Heart left ventricle (tissue), 16 donors: ENCODE measurements around the gene SLCO6A1. TPM values are rescaled to one million over a fixed set of nuclear protein-coding genes. Genes with fewer than 3 reads are reported as not detected.

Source experiments
- ATAC-seq, 4 donors: fragments of 200-7000 bp; cut with Tn5 transposase; one replicate each; pipeline ENCODE4 v1.9.1; 2020 to 2022; ENCODE audit warnings: moderate library complexity in 4 of 4, mild to moderate bottlenecking in 3 of 4, moderate number of reproducible peaks in 1 of 4
- DNase-seq, 5 donors: peaks; one replicate each; pipeline ENCODE4 v3.0.0-alpha.2; 2020
- H3K27ac ChIP-seq, 12 donors: fragments of 200-600 bp; sonication (generic) in 4 of 12; one replicate each; pipeline versions ENCODE4 v1.5.0 to v1.8.0; 2016 to 2022; ENCODE audit warnings: mild to moderate bottlenecking in 2 of 12
- H3K27me3 ChIP-seq, 9 donors: fragments of 200-600 bp; sonication (generic) in 2 of 9; one replicate each; pipeline versions ENCODE4 v1.5.1 to v1.8.0; 2016 to 2022; ENCODE audit warnings: mild to moderate bottlenecking in 3 of 9
- H3K36me3 ChIP-seq, 9 donors: fragments of 200-600 bp; sonication (generic) in 2 of 9; one replicate each; pipeline versions ENCODE4 v1.5.0 to v1.8.0; 2018 to 2022; ENCODE audit warnings: mild to moderate bottlenecking in 2 of 9
- H3K4me1 ChIP-seq, 12 donors: fragments of 200-600 bp; sonication (generic) in 4 of 12; one replicate each; pipeline versions ENCODE4 v1.5.0 to v1.8.0; 2016 to 2022; ENCODE audit warnings: mild to moderate bottlenecking in 3 of 12
- H3K4me3 ChIP-seq, 12 donors: fragments of 200-600 bp; sonication (generic) in 4 of 12; one replicate each; pipeline versions ENCODE4 v1.5.0 to v1.8.0; 2017 to 2022; ENCODE audit warnings: mild to moderate bottlenecking in 9 of 12, moderate library complexity in 4 of 12
- H3K9me3 ChIP-seq, 12 donors: fragments of 200-600 bp; sonication (generic) in 4 of 12; one replicate each; pipeline versions ENCODE4 v1.5.0 to v1.8.0; 2016 to 2022; ENCODE audit warnings: mild to moderate bottlenecking in 1 of 12
- POLR2A ChIP-seq, 2 donors: fragments of 450-650 bp; IDR thresholded peaks; one replicate each; pipeline ENCODE4 v1.6.1; 2017; ENCODE audit warnings: antibody characterized with exemption in 2 of 2, mild to moderate bottlenecking in 2 of 2, moderate library complexity in 2 of 2
- WGBS, 4 donors: extraction: QIAGEN DNeasy Blood & Tissue Kit in 2 of 4; methylation state at CpG; one replicate each; pipeline versions ENCODE4 v1.1.5 to v1.1.7; 2013 to 2018; 5-methylcytosine and 5-hydroxymethylcytosine counted together
- intact Hi-C, 10 donors: fragments of 100-400 bp; cut with DNase I; formaldehyde crosslinking; loops; one replicate each; pipeline versions ENCODE4 v1.11.1 to v1.14.2; 2022
- polyA plus RNA-seq, 2 donors: library from polyadenylated mRNA; stranded (reverse); fragments of 200-250 nt; gene quantifications; one replicate each; pipeline ENCODE4 v1.2.3, GENCODE V29; 2013
- total RNA-seq, 9 donors: library from RNA; depleted of rRNA in 2 of 9; stranded (reverse); fragments of >200 nt in 2 of 9; fragmentation: NEBNext Ultra II Directional in 3 of 9; extraction: Animal tissue kit (Norgen Biotek cat#: 25700) in 3 of 9; gene quantifications; one replicate each; pipeline versions ENCODE4 v1.1.0 to v1.2.4, GENCODE V29; 2016 to 2023
- TF ChIP-seq, protein P1 (sequence below), 12 donors: fragments of 200-600 bp; sonication (generic) in 4 of 12; IDR thresholded peaks; one replicate each; pipeline versions ENCODE4 v1.5.0 to v1.8.0; 2018 to 2022; ENCODE audit warnings: antibody characterized with exemption in 12 of 12, mild to moderate bottlenecking in 5 of 12
- donor health status: ischemic (EF 13 %, LVEDD 7.1; RV severe dilation, severe dysfunction).
- donor health status: healthy with polysubstance abuse.
- donor health status: DM: no; HTN: yes; CAD: no.
- donor health status: DM: no; HTN: no; CAD: no.
- donor health status: ischemic (EF 25% LVEDD 6.9; RV normal size, moderate dysfunction).
- donor health status: ischemic (EF 25% LVEDD 5.7; RV mildly dilated, moderate dysfunction).
- donor health status: healthy.
- donor health status: DM: yes; HTN: yes; CAD: no.
- donor health status: ischemic (EF 35%, LVEDD 5.7; RV mildly dilated, moderate dysfunction).
- donor health status: nonischemic (EF 11% LVEDD 7.7; RV severe dilation, severe dysfunction).
- donor health status: DM: yes; HTN: yes; CAD: no.
- donor health status: PGD.
- donor health status: ischemic (EF 29% LVEDD 5.4; RV normal size, mild dysfunction).
- donor health status: nonischemic (EF 23%, LVEDD 6.1; RV moderate dilation, normal function).

Gene SLCO6A1
- total and polyA plus RNA-seq, 11 donors, result not detected

DNA sequence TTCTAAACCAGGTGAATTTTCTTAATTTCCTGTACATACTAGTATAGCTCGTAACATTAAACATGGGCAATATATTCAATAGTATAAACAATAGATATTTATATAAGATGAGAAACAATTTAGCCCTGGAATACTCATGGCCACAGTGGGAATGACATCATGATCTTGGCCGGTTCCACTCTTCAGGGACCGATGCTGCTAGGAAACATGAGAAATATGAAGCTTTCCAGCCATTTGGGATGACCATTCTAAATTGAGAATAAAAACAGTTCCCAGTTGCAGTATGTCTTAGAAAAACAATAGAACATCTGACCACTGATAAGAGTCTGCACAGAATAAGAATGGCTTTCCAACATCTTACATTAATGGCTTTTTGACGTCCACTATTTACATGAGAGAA lies 33.3 kb upstream of the SLCO6A1 start:
- intact Hi-C loops, result no loop called here
- WGBS, 4 donors, result 34 to 58% (median 51%) methylated on average over 4 of the region's 4 CpGs

DNA sequence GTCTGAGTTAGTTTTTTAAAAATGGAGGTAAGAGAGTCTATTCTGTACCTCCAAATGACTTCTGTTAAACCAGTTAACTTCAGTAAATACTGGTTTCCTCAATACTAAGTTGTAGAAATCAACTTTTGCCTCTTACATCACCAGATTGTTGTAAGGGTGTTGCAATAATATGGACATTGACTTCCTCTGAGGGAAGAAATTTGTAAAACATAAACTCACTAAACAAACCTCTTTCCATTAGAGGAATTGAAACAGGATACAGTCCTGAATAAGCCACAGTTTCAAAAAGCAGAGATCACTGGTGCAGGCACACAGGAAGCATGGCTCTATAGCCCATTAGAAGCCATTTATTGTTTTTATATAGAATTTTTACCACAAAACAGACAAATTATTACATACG lies 32.7 kb upstream of the SLCO6A1 start:
- TF ChIP-seq, protein P1, sequence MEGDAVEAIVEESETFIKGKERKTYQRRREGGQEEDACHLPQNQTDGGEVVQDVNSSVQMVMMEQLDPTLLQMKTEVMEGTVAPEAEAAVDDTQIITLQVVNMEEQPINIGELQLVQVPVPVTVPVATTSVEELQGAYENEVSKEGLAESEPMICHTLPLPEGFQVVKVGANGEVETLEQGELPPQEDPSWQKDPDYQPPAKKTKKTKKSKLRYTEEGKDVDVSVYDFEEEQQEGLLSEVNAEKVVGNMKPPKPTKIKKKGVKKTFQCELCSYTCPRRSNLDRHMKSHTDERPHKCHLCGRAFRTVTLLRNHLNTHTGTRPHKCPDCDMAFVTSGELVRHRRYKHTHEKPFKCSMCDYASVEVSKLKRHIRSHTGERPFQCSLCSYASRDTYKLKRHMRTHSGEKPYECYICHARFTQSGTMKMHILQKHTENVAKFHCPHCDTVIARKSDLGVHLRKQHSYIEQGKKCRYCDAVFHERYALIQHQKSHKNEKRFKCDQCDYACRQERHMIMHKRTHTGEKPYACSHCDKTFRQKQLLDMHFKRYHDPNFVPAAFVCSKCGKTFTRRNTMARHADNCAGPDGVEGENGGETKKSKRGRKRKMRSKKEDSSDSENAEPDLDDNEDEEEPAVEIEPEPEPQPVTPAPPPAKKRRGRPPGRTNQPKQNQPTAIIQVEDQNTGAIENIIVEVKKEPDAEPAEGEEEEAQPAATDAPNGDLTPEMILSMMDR (IDR thresholded peaks at IDR 0.05), result no peak
- no peak for TF ChIP-seq POLR2A (IDR thresholded peaks at IDR 0.05)
- Histone ChIP-seq H3K27me3 (no peaks in the 10 kb centered on the region), H3K36me3 (no peaks in the 10 kb centered on the region), H3K9me3 (no peaks in the 10 kb centered on the region), H3K4me3 (no peak overlapping the region), H3K27ac (peak overlapping the region in 3 of 12 donors; percentile 32 to 53 (median 32)), H3K4me1 (peaks cover 0 to 43% (median 2%) of the 10 kb centered on the region in 12 donors)
- no peak for DNase-seq
- intact Hi-C loops, result no loop called here
- 85 to 94% (median 88%) methylated on average over 1 of the region's 1 CpG for WGBS, 4 donors
- peak in 3 of 4 donors; percentile 39 to 76 (median 68) for ATAC-seq

More for the DNA sequence above, 33.3 kb upstream of the SLCO6A1 start:
- H3K4me3 ChIP-seq, result no peak overlapping the region
- TF ChIP-seq POLR2A (IDR thresholded peaks at IDR 0.05), result no peak
- TF ChIP-seq, protein P1 (IDR thresholded peaks at IDR 0.05), result no peak
- H3K36me3 ChIP-seq, result no peaks in the 10 kb centered on the region
- H3K9me3 ChIP-seq, result no peaks in the 10 kb centered on the region
- H3K4me1 ChIP-seq, result peaks cover 0 to 48% (median 2%) of the 10 kb centered on the region in 12 donors
- peak overlapping the region in 3 of 12 donors; percentile 32 to 53 (median 32) for H3K27ac ChIP-seq
- ATAC-seq (peak; percentile 50 to 93 (median 70)), DNase-seq (peak in 4 of 5 donors; percentile 38 to 59 (median 42))
- H3K27me3 ChIP-seq, result no peaks in the 10 kb centered on the region

DNA sequence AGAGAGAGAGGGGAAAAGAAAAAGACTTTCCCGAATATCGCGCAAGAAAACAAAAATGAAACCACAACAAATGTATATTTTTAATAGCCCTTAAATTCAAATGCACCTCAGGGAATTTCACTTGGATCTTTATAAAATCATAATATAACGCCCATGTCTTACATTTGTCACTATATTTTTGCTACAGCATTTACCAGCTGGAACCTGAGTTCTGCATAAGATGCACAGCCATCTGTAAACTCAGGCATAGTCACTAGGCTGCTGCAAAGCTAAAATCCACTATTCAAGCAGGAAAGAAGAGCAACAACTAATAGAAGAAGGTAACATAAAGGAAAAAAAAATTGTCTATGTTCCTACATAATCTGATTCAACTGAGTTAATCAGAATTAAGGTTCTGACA lies 30.6 kb upstream of the SLCO6A1 start:
- TF ChIP-seq POLR2A (IDR thresholded peaks at IDR 0.05), result no peak
- TF ChIP-seq, protein P1 (IDR thresholded peaks at IDR 0.05), result no peak
- peak overlapping the region in 3 of 12 donors; percentile 22 to 36 (median 28) for H3K27ac ChIP-seq
- no peaks in the 10 kb centered on the region for H3K36me3 ChIP-seq
- 55 to 75% (median 68%) methylated on average over 4 of the region's 4 CpGs for WGBS, 4 donors
- no peaks in the 10 kb centered on the region for H3K27me3 ChIP-seq
- DNase-seq (no peak), ATAC-seq (no peak)
- H3K9me3 ChIP-seq, result peaks cover 0 to 7% (median 0%) of the 10 kb centered on the region in 12 donors
- peaks cover 0 to 43% (median 2%) of the 10 kb centered on the region in 12 donors for H3K4me1 ChIP-seq
- intact Hi-C loops, result no loop called here
- peak overlapping the region in 5 of 12 donors; percentile 3 to 21 (median 9) for H3K4me3 ChIP-seq

DNA sequence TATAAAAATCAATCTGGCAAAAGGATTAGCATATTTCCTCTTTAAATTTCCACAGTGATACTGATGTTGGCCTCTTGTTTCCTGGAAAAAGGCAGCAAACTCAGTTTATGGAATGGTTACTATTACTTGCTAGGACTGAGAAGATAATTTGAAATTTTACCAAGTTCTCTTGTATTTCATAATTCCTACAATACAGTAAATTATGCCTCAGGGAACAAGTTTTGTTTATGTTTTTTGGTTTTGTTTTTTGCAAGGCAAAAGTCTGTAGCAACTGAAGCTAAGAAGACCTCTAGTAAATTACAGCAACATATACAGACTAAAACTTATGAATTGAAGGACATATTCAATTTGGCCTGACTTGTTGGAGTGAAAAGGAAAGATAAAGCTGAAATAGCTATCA lies 30.2 kb upstream of the SLCO6A1 start:
- ATAC-seq (no peak), DNase-seq (no peak)
- Histone ChIP-seq H3K36me3 (no peaks in the 10 kb centered on the region), H3K4me3 (peak overlapping the region in 5 of 12 donors; percentile 3 to 21 (median 9)), H3K9me3 (peaks cover 0 to 11% (median 0%) of the 10 kb centered on the region in 12 donors), H3K27ac (peak overlapping the region in 3 of 12 donors; percentile 22 to 36 (median 28)), H3K4me1 (peaks cover 0 to 43% (median 2%) of the 10 kb centered on the region in 12 donors), H3K27me3 (no peaks in the 10 kb centered on the region)
- TF ChIP-seq POLR2A (IDR thresholded peaks at IDR 0.05), result no peak
- TF ChIP-seq, protein P1 (IDR thresholded peaks at IDR 0.05), result no peak
- intact Hi-C loops, result no loop called here
